HG03575 (cell line): ENCODE data around the gene AKR1B15.
A peak's percentile ranks its signal among the peaks of the same experiment; 100 is the strongest.
"Not testable (repeated sequence)": the region's sequence is repeated elsewhere in the genome, so short reads cannot be mapped to it uniquely, and the experiment has no call there.

Source experiments
- ATAC-seq: cut with Tn5 transposase; IDR thresholded peaks from one replicate; pipeline ENCODE4 v1.9.1; 2021; ENCODE audit not compliant: unreplicated experiment, insufficient number of reproducible peaks, low FRiP score; ENCODE audit errors: extremely low read depth

The AKR1B15 gene

DNA sequence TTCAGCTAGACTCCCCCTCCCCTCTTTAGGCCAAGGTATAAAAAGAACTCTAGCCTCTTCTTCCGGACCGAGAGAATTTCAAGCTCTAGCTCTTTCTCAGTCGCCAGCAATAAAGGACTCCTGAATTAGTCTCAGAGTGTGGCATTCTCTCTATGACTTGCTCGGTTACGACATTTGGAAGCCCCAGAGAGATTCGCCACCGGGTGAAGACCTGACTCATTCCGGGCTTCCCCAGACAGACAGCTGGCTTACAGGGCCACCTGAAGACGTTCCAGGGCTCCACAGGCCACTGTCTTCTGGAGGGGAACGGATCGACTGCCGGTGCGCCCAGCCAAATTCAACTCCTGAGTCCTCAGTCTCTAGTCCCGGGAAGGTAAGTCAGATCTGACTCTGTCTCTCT is at the start of gene AKR1B15:
Gene AKR1B15 (plus strand): TSS at position 234 of the 400 bp plus-strand sequence. CDS start 15,510 bp downstream, outside the sequence.
- peak; percentile 85 for ATAC-seq

DNA sequence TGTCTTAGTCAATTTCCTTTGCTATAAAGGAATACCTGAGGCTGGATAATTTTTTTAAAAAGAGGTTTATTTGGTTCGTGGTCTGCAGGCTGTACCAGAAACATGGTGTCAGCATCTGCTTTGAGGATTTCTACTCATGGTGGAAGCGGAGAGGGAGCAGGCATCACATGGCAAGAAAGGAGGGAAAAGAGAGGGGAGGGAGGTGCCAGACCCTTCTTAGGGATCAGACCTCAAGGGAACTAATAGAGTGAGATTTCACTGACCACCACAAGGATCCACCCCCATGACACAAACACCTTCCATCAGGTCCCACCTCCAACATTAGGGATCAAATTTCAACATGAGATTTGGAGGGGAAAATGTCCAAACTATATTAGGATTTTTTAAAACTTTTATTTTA is 48.5 kb upstream of the AKR1B15 start:
- ATAC-seq: no peak

- ATAC-seq: no peak
Observed at GRCh38 chr7:134500982-134501381, 47.9 kb upstream of the AKR1B15 start.

GRCh38 chr7:134502463-134503371 is 46.2 kb upstream of the AKR1B15 start:
- no peak for ATAC-seq

DNA sequence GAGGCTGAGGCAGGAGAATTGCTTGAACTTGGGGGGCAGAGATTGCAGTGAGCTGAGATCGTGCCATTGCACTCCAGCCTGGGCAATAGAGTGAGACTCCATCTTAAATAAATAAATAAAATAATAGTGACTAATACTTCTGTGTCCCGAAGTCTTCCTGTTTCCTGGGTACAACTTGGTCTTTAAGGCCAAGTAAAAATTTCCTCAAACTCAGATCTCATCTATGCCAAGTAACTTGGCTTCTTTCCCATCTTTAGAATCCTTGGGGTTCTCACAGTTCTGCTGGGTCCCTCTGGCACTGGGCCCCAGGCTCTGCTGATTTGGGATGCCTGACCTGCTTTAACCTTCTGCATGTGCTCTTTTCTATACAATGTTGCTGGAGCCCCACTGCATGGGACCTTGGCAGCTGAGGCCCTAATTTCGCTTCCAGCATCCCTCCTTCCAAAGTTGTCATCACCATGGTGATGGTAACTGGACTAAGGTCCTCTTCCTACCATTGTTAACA is 44.2 kb upstream of the AKR1B15 start:
- ATAC-seq: no peak

GRCh38 chr7:134505856-134506255 is 43.1 kb upstream of the AKR1B15 start:
- ATAC-seq: no peak

DNA sequence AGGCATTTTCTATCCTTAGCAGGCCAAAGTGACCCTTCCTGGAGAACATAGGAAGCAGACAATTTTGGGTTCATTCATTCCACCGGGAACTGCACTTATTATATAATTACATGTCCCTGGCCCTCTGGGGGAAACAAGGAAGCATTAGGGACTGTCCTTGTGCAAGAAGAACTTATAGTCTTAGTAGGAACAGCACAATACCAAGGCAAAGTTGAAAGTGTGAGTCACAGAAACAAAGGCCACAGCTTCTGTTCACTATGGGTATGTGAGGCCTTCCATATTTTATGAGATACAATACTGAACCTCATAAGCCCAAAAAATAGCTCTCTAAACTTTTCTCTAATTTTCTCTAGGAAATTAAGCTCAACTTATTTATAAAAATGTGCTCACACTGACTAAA is 39.9 kb upstream of the AKR1B15 start:
- ATAC-seq: no peak

GRCh38 chr7:134510646-134511045 is 38.3 kb upstream of the AKR1B15 start:
- no peak for ATAC-seq

- no peak for ATAC-seq
Observed at GRCh38 chr7:134512271-134512670, 36.6 kb upstream of the AKR1B15 start.

DNA sequence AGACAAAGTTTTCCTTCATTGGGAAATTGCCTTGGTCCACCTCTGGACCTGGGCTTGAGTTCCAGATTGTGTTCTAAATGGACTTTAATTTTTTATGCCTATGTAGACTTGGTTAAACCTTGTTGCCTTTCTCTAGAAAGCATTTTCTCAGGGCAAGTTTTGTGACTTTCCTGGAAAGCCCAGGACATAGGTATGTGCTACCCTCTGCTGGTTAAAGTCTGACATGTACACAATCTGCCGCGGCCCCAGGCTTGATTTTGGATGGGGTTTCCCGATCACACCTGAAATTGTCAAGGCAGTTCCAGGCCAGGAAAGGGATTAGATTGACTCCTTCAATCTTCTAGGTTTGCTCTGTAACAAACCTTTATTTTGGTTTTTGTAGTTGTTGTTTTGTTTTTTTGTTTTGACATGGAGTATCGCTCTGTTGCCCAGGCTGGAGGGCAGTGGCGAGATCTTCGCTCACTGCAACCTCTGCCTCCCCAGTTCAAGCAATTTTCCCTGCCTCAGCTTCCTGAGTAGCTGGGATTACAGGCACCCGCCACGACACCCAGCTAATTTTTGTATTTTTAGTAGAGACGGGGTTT is 35.6 kb upstream of the AKR1B15 start:
- ATAC-seq: no peak

GRCh38 chr7:134514106-134514505 is 34.8 kb upstream of the AKR1B15 start:
- no peak for ATAC-seq

GRCh38 chr7:134514663-134515062 is 34.2 kb upstream of the AKR1B15 start:
- no peak for ATAC-seq

- ATAC-seq: no peak
Observed at GRCh38 chr7:134515569-134516468, 33.1 kb upstream of the AKR1B15 start.

- ATAC-seq: no peak
Observed at GRCh38 chr7:134520130-134520529, 28.8 kb upstream of the AKR1B15 start.

GRCh38 chr7:134522601-134523000 is 26.3 kb upstream of the AKR1B15 start:
- no peak for ATAC-seq

DNA sequence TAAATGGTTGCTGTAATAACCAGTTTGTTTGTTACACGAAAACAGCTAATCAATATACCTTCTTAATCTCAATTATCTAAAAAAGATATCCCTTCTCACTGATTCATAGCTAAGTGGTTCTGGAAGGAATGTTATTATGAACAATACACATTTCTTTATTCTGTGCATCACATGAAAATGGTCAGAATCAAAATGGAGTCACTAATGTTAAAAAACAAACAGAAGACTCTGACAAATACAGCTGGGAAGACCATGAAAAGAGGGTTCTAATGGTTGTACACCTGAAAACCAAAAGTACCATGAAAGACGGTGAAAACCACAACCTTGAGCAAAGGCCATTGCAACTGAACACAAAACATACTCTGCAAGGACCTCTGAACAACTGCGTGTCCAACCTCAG is 23.5 kb upstream of the AKR1B15 start:
- ATAC-seq: not testable (repeated sequence)

DNA sequence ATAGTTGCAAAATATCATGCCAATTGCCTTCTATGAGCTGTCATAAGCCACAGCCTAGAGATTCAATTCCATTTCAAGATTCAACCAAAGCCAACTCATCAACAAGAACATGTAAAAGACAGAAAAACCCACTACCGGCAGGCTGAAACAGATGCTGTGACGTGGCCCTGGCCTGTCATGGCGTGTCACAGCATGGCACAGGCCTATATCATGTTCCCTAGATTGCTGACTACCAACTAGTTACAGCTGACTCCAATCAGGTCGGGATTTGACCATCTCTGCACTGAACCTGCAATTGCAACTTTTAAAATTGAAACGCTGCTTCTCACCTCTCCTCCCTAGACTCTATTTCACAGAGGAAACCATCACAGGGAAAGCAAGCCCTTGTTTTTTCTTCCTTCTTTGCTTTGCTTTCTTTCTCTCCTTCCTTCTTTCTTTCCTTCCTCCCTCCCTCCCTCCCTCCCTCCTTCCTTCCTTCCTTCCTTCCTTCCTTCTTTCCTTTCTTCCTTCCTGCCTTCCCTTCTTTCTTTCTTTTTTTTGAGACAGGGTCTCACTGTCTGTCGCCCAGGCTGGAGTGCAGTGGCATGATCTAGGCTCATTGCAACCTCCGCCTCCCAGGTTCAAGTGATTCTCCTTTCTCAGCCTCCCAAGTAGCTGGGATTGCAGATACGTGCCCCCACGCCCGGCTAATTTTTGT is 22.2 kb upstream of the AKR1B15 start:
- ATAC-seq: not testable (repeated sequence)

DNA sequence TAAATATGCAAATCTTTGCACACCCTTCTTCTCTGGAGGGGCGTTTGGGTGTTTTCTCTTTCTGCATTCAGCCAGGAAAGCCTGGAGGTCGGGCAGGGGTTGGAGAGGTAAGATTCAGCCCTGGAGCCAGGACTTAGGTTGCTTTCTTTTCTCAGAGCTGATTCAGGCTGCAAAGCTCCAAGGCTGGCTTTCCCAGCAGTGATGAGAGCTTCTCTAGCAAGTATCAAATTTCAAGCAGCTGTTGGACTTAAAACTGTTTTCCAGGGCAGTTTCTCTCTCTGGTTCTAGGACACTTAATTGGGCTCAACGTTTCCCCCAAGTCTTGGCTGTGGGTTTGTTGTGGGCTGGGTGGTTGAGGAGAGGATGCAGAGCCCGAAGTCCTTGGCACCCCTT is 20.9 kb upstream of the AKR1B15 start:
- ATAC-seq: no peak

GRCh38 chr7:134528749-134529148 is 20.2 kb upstream of the AKR1B15 start:
- ATAC-seq: no peak
